GM21737 (cell line): ENCODE data around the gene APRT.
"Not testable (repeated sequence)": the region's sequence is repeated elsewhere in the genome, so short reads cannot be mapped to it uniquely, and the experiment has no call there.

Experiments
- ATAC-seq: cut with Tn5 transposase; IDR thresholded peaks from one replicate; pipeline ENCODE4 v1.9.1; 2021; ENCODE audit warnings: mild to moderate bottlenecking, moderate library complexity; ENCODE audit not compliant: unreplicated experiment

The APRT gene

GRCh38 chr16:88790312-88791211 is 21.2 kb downstream of the APRT start:
- ATAC-seq: no peak

- ATAC-seq: no peak
Measured at GRCh38 chr16:88789594-88789993, 22.1 kb downstream of the APRT start.

GRCh38 chr16:88788749-88789148 is 23.0 kb downstream of the APRT start:
- ATAC-seq: not testable (repeated sequence)

- ATAC-seq: no peak
Measured at GRCh38 chr16:88787579-88788314, 24.0 kb downstream of the APRT start.

- no peak for ATAC-seq
Measured at GRCh38 chr16:88785106-88785924, 26.4 kb downstream of the APRT start, which contains the start of gene PIEZO1. Gene PIEZO1, minus strand, starts transcription at chr16:88785220. Its CDS starts 256 bp downstream, at chr16:88784964.

GRCh38 chr16:88784856-88785105 is 26.9 kb downstream of the APRT start:
- no peak for ATAC-seq

- ATAC-seq: no peak
Measured at GRCh38 chr16:88784074-88784855, 27.5 kb downstream of the APRT start.

- no peak for ATAC-seq
Measured at GRCh38 chr16:88783391-88784073, 28.2 kb downstream of the APRT start.

- ATAC-seq: no peak
Measured at GRCh38 chr16:88782454-88783390, 29.0 kb downstream of the APRT start.

GRCh38 chr16:88781140-88782077 is 30.3 kb downstream of the APRT start:
- no peak for ATAC-seq

GRCh38 chr16:88780142-88781062 is 31.3 kb downstream of the APRT start:
- no peak for ATAC-seq

- no peak for ATAC-seq
Measured at GRCh38 chr16:88779406-88780141, 32.2 kb downstream of the APRT start.

GRCh38 chr16:88778541-88779065 is 33.1 kb downstream of the APRT start:
- no peak for ATAC-seq

- ATAC-seq: no peak
Measured at GRCh38 chr16:88778271-88778525, 33.5 kb downstream of the APRT start.

GRCh38 chr16:88777471-88778270 is 34.1 kb downstream of the APRT start:
- ATAC-seq: no peak
